HEK293 (cell line): ENCODE data around the gene SIGLEC15.

Experiments used
- CTCF ChIA-PET: fragments of 350-600 bp; formaldehyde crosslinking; extraction: SDS; loops from one replicate; lab custom pipeline; 2021; ENCODE audit warnings: antibody characterized with exemption; lab: Yijun Ruan, JAX
- POLR2A ChIA-PET: fragments of 300-600 bp; formaldehyde crosslinking; extraction: SDS; loops from one replicate; lab custom pipeline; 2020; ENCODE audit warnings: antibody characterized with exemption, inconsistent platforms; lab: Yijun Ruan, JAX
- H3K27ac ChIP-seq: fragments of 200-500 bp; sonication (Bioruptor generic); 2 replicates; pipeline ENCODE4 v1.5.1; 2014; ENCODE audit warnings: low read depth, low read length, control low read depth, inconsistent platforms; ENCODE audit errors: extremely low read depth
- H3K36me3 ChIP-seq, 2 experiments: fragments of 200-500 bp in 1 of 2; sonication (Bioruptor generic) in 1 of 2; 1 replicate in 1 of 2; 2 replicates in 1 of 2; pipeline ENCODE4 v1.5.1; 2014 to 2017; ENCODE audit warnings: inconsistent platforms in 2 of 2, low read length in 2 of 2; ENCODE audit not compliant: control insufficient read depth in 2 of 2, insufficient read depth in 1 of 2
- H3K4me1 ChIP-seq: fragments of 200-500 bp; sonication (Bioruptor generic); 2 replicates; pipeline ENCODE4 v1.5.1; 2014; ENCODE audit warnings: mild to moderate bottlenecking, low read length, inconsistent platforms; ENCODE audit not compliant: control insufficient read depth, insufficient read depth
- H3K4me3 ChIP-seq: 2 replicates; pipeline ENCODE4 v1.5.1; 2011; ENCODE audit warnings: low read depth, mild to moderate bottlenecking, control low read depth, low read length, moderate library complexity
- H3K9me3 ChIP-seq: fragments of 200-500 bp; sonication (Bioruptor generic); 2 replicates; pipeline ENCODE4 v1.5.1; 2014; ENCODE audit warnings: low read depth, low read length, inconsistent platforms; ENCODE audit not compliant: control insufficient read depth, insufficient read depth
- ATF2 ChIP-seq: fragments of 450-650 bp; formaldehyde crosslinking; IDR thresholded peaks from 2 replicates; pipeline ENCODE4 v1.5.1; 2016; ENCODE audit warnings: missing biosample characterization, missing genetic modification characterization, low read depth
- FEZF1 ChIP-seq: fragments of 450-650 bp; formaldehyde crosslinking; IDR thresholded peaks from 2 replicates; pipeline ENCODE4 v1.5.1; 2016; ENCODE audit warnings: missing biosample characterization, missing genetic modification characterization
- GLI4 ChIP-seq: fragments of 450-650 bp; formaldehyde crosslinking; IDR thresholded peaks from 2 replicates; pipeline ENCODE4 v1.5.1; 2016; ENCODE audit warnings: missing biosample characterization, missing genetic modification characterization
- SP3 ChIP-seq: fragments of 450-650 bp; formaldehyde crosslinking; IDR thresholded peaks from 2 replicates; pipeline ENCODE4 v1.5.1; 2016; ENCODE audit warnings: missing biosample characterization, missing genetic modification characterization
- ZFP37 ChIP-seq: fragments of 450-650 bp; formaldehyde crosslinking; IDR thresholded peaks from 2 replicates; pipeline ENCODE4 v1.5.1; 2016; ENCODE audit warnings: missing biosample characterization, missing genetic modification characterization
- ZNF114 ChIP-seq: fragments of 450-650 bp; formaldehyde crosslinking; IDR thresholded peaks from 2 replicates; pipeline ENCODE4 v1.5.0; 2017; ENCODE audit warnings: missing biosample characterization, missing genetic modification characterization
- ZNF169 ChIP-seq: fragments of 450-650 bp; formaldehyde crosslinking; IDR thresholded peaks from 2 replicates; pipeline ENCODE4 v1.5.1; 2016; ENCODE audit warnings: missing biosample characterization, missing genetic modification characterization
- ZNF37A ChIP-seq: fragments of 450-650 bp; IDR thresholded peaks from 2 replicates; pipeline ENCODE4 v1.5.1; 2018; ENCODE audit warnings: missing biosample characterization, missing genetic modification characterization
- ZNF433 ChIP-seq: fragments of 450-650 bp; formaldehyde crosslinking; IDR thresholded peaks from 2 replicates; pipeline ENCODE4 v1.5.1; 2016; ENCODE audit warnings: missing biosample characterization, missing genetic modification characterization, low read depth
- ZNF48 ChIP-seq: fragments of 450-650 bp; formaldehyde crosslinking; IDR thresholded peaks from 2 replicates; pipeline ENCODE4 v1.5.1; 2016; ENCODE audit warnings: missing biosample characterization, missing genetic modification characterization
- ZNF518A ChIP-seq: fragments of 450-650 bp; formaldehyde crosslinking; conservative IDR thresholded peaks from 2 replicates; pipeline ENCODE4 v1.5.1; 2016; ENCODE audit warnings: low read depth, missing biosample characterization, missing genetic modification characterization
- ZNF580 ChIP-seq: fragments of 450-650 bp; formaldehyde crosslinking; IDR thresholded peaks from 2 replicates; pipeline ENCODE4 v1.5.1; 2016; ENCODE audit warnings: missing biosample characterization, missing genetic modification characterization
- ZNF639 ChIP-seq: fragments of 450-650 bp; formaldehyde crosslinking; IDR thresholded peaks from 2 replicates; pipeline ENCODE4 v1.5.1; 2016; ENCODE audit warnings: missing biosample characterization, missing genetic modification characterization
- ZNF654 ChIP-seq: fragments of 450-650 bp; formaldehyde crosslinking; IDR thresholded peaks from 2 replicates; pipeline ENCODE4 v1.5.1; 2016; ENCODE audit warnings: low read depth, missing biosample characterization, missing genetic modification characterization
- ZSCAN16 ChIP-seq: fragments of 450-650 bp; formaldehyde crosslinking; IDR thresholded peaks from 2 replicates; pipeline ENCODE4 v1.5.1; 2016; ENCODE audit warnings: missing biosample characterization, missing genetic modification characterization
- TF ChIP-seq, protein P1 (sequence below): fragments of 450-650 bp; formaldehyde crosslinking; IDR thresholded peaks from 2 replicates; pipeline ENCODE4 v1.5.1; 2017; ENCODE audit warnings: missing biosample characterization, missing genetic modification characterization
- TF ChIP-seq, protein P2 (sequence below): fragments of 450-650 bp; formaldehyde crosslinking; IDR thresholded peaks from 2 replicates; pipeline ENCODE4 v1.5.1; 2017; ENCODE audit warnings: missing biosample characterization, missing genetic modification characterization

The SIGLEC15 gene

DNA sequence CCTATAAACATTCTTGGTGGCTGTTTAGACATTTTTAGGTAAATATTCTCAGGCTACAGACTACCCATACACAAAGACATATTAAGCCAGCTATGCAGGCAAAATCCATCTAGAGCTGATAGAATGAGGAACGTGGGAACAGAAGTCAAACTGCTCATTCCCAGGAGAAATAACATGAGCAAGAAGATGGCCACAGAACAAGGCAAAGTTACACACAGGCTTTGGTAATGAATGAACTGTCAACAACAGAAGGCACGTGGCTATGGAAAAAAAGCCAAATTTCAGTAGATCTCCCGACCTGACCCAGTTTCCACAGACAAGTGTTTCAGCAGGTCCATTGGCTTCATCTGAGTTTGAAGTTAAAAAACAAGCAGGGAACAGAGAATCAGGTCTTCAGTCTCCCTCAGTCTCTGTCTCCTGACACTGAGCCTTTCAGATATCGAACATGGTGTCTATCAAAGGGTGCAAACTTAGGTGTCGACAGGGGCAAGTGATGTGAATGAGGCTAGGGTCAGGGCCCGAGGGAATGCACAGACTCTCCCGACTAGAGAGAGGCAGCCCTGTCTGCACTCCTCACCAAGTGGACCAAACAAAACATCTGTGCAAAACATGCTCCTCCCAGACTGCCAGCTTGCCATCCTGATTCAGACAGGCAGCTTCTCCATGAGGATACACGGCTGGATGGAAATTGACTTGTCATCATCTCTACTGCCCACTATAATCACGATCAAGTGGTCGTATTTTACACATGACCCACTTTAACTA, 25.9 kb downstream of the SIGLEC15 start:
- ChIA-PET CTCF (interaction anchor here (1.1 to 2.1 kb wide), 8 partner anchors 12 to 222 kb away, joined by 3 to 9 read pairs (median 4); no protein-coding TSS in a partner anchor), POLR2A (no interaction called here)
- no peaks in the 10 kb centered on the region for H3K4me1 ChIP-seq
- no peaks in the 10 kb centered on the region for H3K9me3 ChIP-seq
- H3K4me3 ChIP-seq = no peak overlapping the region
- TF ChIP-seq ZNF37A (tag by site-specific recombination) = no peak
- TF ChIP-seq, protein P1, sequence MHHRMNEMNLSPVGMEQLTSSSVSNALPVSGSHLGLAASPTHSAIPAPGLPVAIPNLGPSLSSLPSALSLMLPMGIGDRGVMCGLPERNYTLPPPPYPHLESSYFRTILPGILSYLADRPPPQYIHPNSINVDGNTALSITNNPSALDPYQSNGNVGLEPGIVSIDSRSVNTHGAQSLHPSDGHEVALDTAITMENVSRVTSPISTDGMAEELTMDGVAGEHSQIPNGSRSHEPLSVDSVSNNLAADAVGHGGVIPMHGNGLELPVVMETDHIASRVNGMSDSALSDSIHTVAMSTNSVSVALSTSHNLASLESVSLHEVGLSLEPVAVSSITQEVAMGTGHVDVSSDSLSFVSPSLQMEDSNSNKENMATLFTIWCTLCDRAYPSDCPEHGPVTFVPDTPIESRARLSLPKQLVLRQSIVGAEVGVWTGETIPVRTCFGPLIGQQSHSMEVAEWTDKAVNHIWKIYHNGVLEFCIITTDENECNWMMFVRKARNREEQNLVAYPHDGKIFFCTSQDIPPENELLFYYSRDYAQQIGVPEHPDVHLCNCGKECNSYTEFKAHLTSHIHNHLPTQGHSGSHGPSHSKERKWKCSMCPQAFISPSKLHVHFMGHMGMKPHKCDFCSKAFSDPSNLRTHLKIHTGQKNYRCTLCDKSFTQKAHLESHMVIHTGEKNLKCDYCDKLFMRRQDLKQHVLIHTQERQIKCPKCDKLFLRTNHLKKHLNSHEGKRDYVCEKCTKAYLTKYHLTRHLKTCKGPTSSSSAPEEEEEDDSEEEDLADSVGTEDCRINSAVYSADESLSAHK (tag by site-specific recombination) = no peak
- no peak for TF ChIP-seq ATF2 (tag by site-specific recombination)
- no peak for TF ChIP-seq ZNF639 (tag by site-specific recombination)
- peaks cover 13 to 42% of the 10 kb centered on the region in 2 experiments for H3K36me3 ChIP-seq
- H3K27ac ChIP-seq = no peak overlapping the region

- Histone ChIP-seq H3K36me3 (peaks cover 11 to 52% of the 10 kb centered on the region in 2 experiments), H3K9me3 (no peaks in the 10 kb centered on the region), H3K4me3 (no peak overlapping the region), H3K4me1 (no peaks in the 10 kb centered on the region), H3K27ac (no peak overlapping the region)
- TF ChIP-seq ZNF580 (tag by site-specific recombination) (no peak), ZNF654 (tag by site-specific recombination) (no peak), ZNF433 (tag by site-specific recombination) (no peak), ZNF48 (tag by site-specific recombination) (no peak), ZNF169 (tag by site-specific recombination) (no peak)
- POLR2A ChIA-PET = no interaction called here
- CTCF ChIA-PET = interaction anchor here (0.7 to 1.1 kb wide), 2 partner anchors 13 to 68 kb away, joined by 3 read pairs; no protein-coding TSS in a partner anchor
These were observed 27.2 kb downstream of the SIGLEC15 start for GRCh38 chr18:45852631-45853030.

GRCh38 chr18:45854036-45854586, 28.6 kb downstream of the SIGLEC15 start:
- Histone ChIP-seq H3K27ac (no peak overlapping the region), H3K4me3 (no peak overlapping the region), H3K9me3 (no peaks in the 10 kb centered on the region), H3K36me3 (peaks cover 15 to 66% of the 10 kb centered on the region in 2 experiments), H3K4me1 (no peaks in the 10 kb centered on the region)
- CTCF ChIA-PET = interaction anchor here (0.6 to 1.3 kb wide), 4 partner anchors 10 to 188 kb away, joined by 3 to 8 read pairs (median 3); no protein-coding TSS in a partner anchor
- POLR2A ChIA-PET = no interaction called here
- no peak for TF ChIP-seq ZNF48 (tag by site-specific recombination)
- TF ChIP-seq ZNF114 (tag by site-specific recombination) = no peak
- TF ChIP-seq ZFP37 (tag by site-specific recombination) = no peak
- TF ChIP-seq, protein P2, sequence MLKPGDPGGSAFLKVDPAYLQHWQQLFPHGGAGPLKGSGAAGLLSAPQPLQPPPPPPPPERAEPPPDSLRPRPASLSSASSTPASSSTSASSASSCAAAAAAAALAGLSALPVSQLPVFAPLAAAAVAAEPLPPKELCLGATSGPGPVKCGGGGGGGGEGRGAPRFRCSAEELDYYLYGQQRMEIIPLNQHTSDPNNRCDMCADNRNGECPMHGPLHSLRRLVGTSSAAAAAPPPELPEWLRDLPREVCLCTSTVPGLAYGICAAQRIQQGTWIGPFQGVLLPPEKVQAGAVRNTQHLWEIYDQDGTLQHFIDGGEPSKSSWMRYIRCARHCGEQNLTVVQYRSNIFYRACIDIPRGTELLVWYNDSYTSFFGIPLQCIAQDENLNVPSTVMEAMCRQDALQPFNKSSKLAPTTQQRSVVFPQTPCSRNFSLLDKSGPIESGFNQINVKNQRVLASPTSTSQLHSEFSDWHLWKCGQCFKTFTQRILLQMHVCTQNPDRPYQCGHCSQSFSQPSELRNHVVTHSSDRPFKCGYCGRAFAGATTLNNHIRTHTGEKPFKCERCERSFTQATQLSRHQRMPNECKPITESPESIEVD (tag by site-specific recombination) = no peak
- TF ChIP-seq ZSCAN16 (tag by site-specific recombination) = no peak
- no peak for TF ChIP-seq SP3
- no peak for TF ChIP-seq FEZF1 (tag by site-specific recombination)
- TF ChIP-seq ZNF518A (tag by site-specific recombination) = no peak
- TF ChIP-seq GLI4 (tag by site-specific recombination) = no peak
